PC-3 (cell line): ENCODE data around the gene SEC14L2. TPM values are rescaled to one million over a fixed set of nuclear protein-coding genes. Genes with fewer than 3 reads are reported as not detected.

Source experiments
- ATAC-seq: fragments of 200-7000 bp; cut with Tn5 transposase; 2 replicates; pipeline ENCODE4 v1.9.1; 2020; ENCODE audit warnings: mild to moderate bottlenecking, moderate library complexity
- BruUV-seq: library from RNA; stranded (reverse); fragments of 400-500 nt; replicated peaks from 2 replicates; lab custom pipeline; 2021; lab: Mats Ljungman, UMichigan
- CTCF ChIA-PET: fragments of 300-600 bp; sonication (Branson Sonifier 250); formaldehyde crosslinking; loops from one replicate; lab custom pipeline; 2022; ENCODE audit warnings: antibody characterized with exemption; lab: Charles Lee
- POLR2A ChIA-PET: fragments of 300-600 bp; sonication (Branson Sonifier 250); formaldehyde crosslinking; loops from one replicate; lab custom pipeline; 2022; ENCODE audit warnings: antibody characterized with exemption; ENCODE audit not compliant: unreplicated experiment; lab: Charles Lee
- DNase-seq: peaks from one replicate; pipeline ENCODE4 v3.0.0-alpha.2; 2015
- H2AFZ ChIP-seq: fragments of 300-600 bp; sonication (generic); 2 replicates; pipeline ENCODE4 v1.6.0; 2016; ENCODE audit warnings: antibody characterized with exemption, low read length
- H3F3A ChIP-seq: fragments of 300-600 bp; sonication (generic); one replicate; pipeline ENCODE4 v1.6.0; 2017; ENCODE audit warnings: antibody characterized with exemption, low read length, control low read depth, mild to moderate bottlenecking; ENCODE audit not compliant: unreplicated experiment
- H3K27ac ChIP-seq: fragments of 300-600 bp; sonication (generic); 2 replicates; pipeline ENCODE4 v1.5.1; 2016; ENCODE audit warnings: mild to moderate bottlenecking, low read length
- H3K27me3 ChIP-seq: fragments of 300-600 bp; sonication (generic); 2 replicates; pipeline ENCODE4 v1.6.1; 2016; ENCODE audit warnings: low read length, mixed read lengths
- H3K36me3 ChIP-seq: fragments of 300-600 bp; sonication (generic); 2 replicates; pipeline ENCODE4 v1.6.1; 2016; ENCODE audit warnings: low read depth, mixed run types, low read length, mixed read lengths
- H3K4me1 ChIP-seq: fragments of 300-600 bp; sonication (generic); 2 replicates; pipeline ENCODE4 v1.5.1; 2016; ENCODE audit warnings: low read length; ENCODE audit not compliant: insufficient read depth
- H3K4me2 ChIP-seq: fragments of 300-600 bp; sonication (generic); 2 replicates; pipeline ENCODE4 v1.6.0; 2016; ENCODE audit warnings: low read length
- H3K4me3 ChIP-seq: fragments of 300-600 bp; sonication (generic); 2 replicates; pipeline ENCODE4 v1.5.1; 2016; ENCODE audit warnings: mild to moderate bottlenecking, low read length, mixed read lengths
- H3K79me2 ChIP-seq: fragments of 300-600 bp; sonication (generic); 2 replicates; pipeline ENCODE4 v1.6.1; 2017; ENCODE audit warnings: low read length, mixed read lengths
- H3K9ac ChIP-seq: fragments of 300-600 bp; sonication (generic); 2 replicates; pipeline ENCODE4 v1.6.0; 2016; ENCODE audit warnings: mild to moderate bottlenecking, low read length
- H3K9me2 ChIP-seq: fragments of 300-600 bp; sonication (generic); replicated peaks from 2 replicates; pipeline ENCODE4 v1.6.1; 2016; ENCODE audit warnings: mixed run types, low read length, mixed read lengths
- H3K9me3 ChIP-seq: fragments of 300-600 bp; sonication (generic); 2 replicates; pipeline ENCODE4 v1.6.1; 2016; ENCODE audit warnings: low read length, mixed read lengths
- H4K20me1 ChIP-seq: fragments of 300-600 bp; sonication (generic); 2 replicates; pipeline ENCODE4 v1.6.1; 2016; ENCODE audit warnings: low read length, mixed read lengths
- CTCF ChIP-seq: fragments of 300-600 bp; sonication (generic); conservative IDR thresholded peaks from 2 replicates; pipeline ENCODE4 v1.5.1; 2017; ENCODE audit warnings: antibody characterized with exemption, low read depth, mild to moderate bottlenecking, low read length
- EZH2 ChIP-seq: fragments of 300-600 bp; sonication (generic); IDR thresholded peaks from one replicate; pipeline ENCODE4 v1.6.1; 2017; ENCODE audit warnings: antibody characterized with exemption, mild to moderate bottlenecking, low read length; ENCODE audit not compliant: unreplicated experiment
- EZH2phosphoT487 ChIP-seq: fragments of 300-600 bp; sonication (generic); IDR thresholded peaks from 2 replicates; pipeline ENCODE4 v1.6.1; 2018; ENCODE audit warnings: mild to moderate bottlenecking, antibody characterized with exemption, low read length, borderline replicate concordance
- intact Hi-C: fragments of 100-400 bp; cut with micrococcal nuclease; formaldehyde crosslinking; loops from 2 replicates; pipeline ENCODE4 v1.9.0; 2023
- total RNA-seq: library from RNA; depleted of rRNA; stranded (reverse); fragments of >200 nt; gene quantifications from 2 replicates; pipeline ENCODE4 v1.2.3, GENCODE V29; 2014

Gene SEC14L2
- total RNA-seq, 1 experiment from 2014 or later = 16.8 TPM

- CTCF ChIA-PET = no interaction called here
- no peak for DNase-seq
- no TSS peak for BruUV-seq
- intact Hi-C loops = no loop called here
- no peaks in the 10 kb centered on the region for H3K9me3 ChIP-seq
- ATAC-seq = no peak
- no peaks in the 10 kb centered on the region for H4K20me1 ChIP-seq
- POLR2A ChIA-PET = no interaction called here
- no peaks in the 10 kb centered on the region for H3K79me2 ChIP-seq
- no peak overlapping the region for H3K4me2 ChIP-seq
- H3K27ac ChIP-seq = no peak overlapping the region
- H3K9me2 ChIP-seq = no peaks in the 10 kb centered on the region
- TF ChIP-seq EZH2 = no peak
- no peak for TF ChIP-seq CTCF
- no peaks in the 10 kb centered on the region for H3K36me3 ChIP-seq
- no peaks in the 10 kb centered on the region for H3K27me3 ChIP-seq
- H3F3A ChIP-seq = no peaks in the 10 kb centered on the region
- no peak overlapping the region for H3K4me3 ChIP-seq
- no peak overlapping the region for H3K9ac ChIP-seq
- H3K4me1 ChIP-seq = no peaks in the 10 kb centered on the region
- H2AFZ ChIP-seq = no peak overlapping the region
Measured at GRCh38 chr22:30452861-30453260, 56.0 kb downstream of the SEC14L2 start.

GRCh38 chr22:30453731-30454510 lies 57.1 kb downstream of the SEC14L2 start:
- intact Hi-C loops = no loop called here
- Histone ChIP-seq H3F3A (no peaks in the 10 kb centered on the region), H3K36me3 (no peaks in the 10 kb centered on the region), H3K27ac (no peak overlapping the region), H3K9me3 (no peaks in the 10 kb centered on the region), H3K9me2 (no peaks in the 10 kb centered on the region), H3K27me3 (no peaks in the 10 kb centered on the region), H4K20me1 (no peaks in the 10 kb centered on the region), H2AFZ (no peak overlapping the region), H3K4me3 (no peak overlapping the region), H3K79me2 (no peaks in the 10 kb centered on the region), H3K4me2 (no peak overlapping the region), H3K9ac (no peak overlapping the region), H3K4me1 (no peaks in the 10 kb centered on the region)
- ATAC-seq = no peak
- ChIA-PET POLR2A (no interaction called here), CTCF (no interaction called here)
- DNase-seq = no peak
- TF ChIP-seq CTCF = no peak
- TF ChIP-seq EZH2 = no peak
- BruUV-seq = no TSS peak

- DNase-seq (no peak), ATAC-seq (no peak)
- Histone ChIP-seq H3K4me3 (no peak overlapping the region), H3K4me2 (no peak overlapping the region), H3K27ac (no peak overlapping the region), H3K79me2 (no peaks in the 10 kb centered on the region), H3K9me2 (no peaks in the 10 kb centered on the region), H3K36me3 (no peaks in the 10 kb centered on the region), H3F3A (no peaks in the 10 kb centered on the region), H3K9ac (no peak overlapping the region), H2AFZ (no peak overlapping the region), H3K27me3 (no peaks in the 10 kb centered on the region), H3K4me1 (no peaks in the 10 kb centered on the region), H4K20me1 (no peaks in the 10 kb centered on the region), H3K9me3 (no peaks in the 10 kb centered on the region)
- no TSS peak for BruUV-seq
- ChIA-PET CTCF (no interaction called here), POLR2A (no interaction called here)
- TF ChIP-seq CTCF = no peak
- no peak for TF ChIP-seq EZH2phosphoT487
- no peak for TF ChIP-seq EZH2
- intact Hi-C loops = no loop called here
Measured at GRCh38 chr22:30455075-30455840, 58.4 kb downstream of the SEC14L2 start.
